ENCODE data around the gene TYRP1.

The TYRP1 gene

DNA sequence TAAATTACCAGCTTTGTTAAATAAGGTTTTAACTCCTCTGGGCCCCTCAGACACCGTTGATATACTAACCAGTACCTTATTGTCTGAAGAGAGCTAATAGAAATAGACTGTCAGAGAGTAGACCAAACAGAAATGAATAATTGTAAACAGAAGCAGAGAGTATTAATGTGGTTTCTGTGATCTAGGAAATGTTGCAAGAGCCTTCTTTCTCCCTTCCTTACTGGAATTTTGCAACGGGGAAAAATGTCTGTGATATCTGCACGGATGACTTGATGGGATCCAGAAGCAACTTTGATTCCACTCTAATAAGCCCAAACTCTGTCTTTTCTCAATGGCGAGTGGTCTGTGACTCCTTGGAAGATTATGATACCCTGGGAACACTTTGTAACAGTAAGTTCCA is 5.1 kb downstream of the TYRP1 start:
- Histone ChIP-seq H3F3A (ENCODE audit: insufficient read depth) (no peaks in the 10 kb centered on the region), H3K9ac (ENCODE audit: low read length) (no peak overlapping the region), H3K4me3 (ENCODE audit: insufficient read depth, low read length, poor library complexity, severe bottlenecking) (no peak overlapping the region), H3K27ac (ENCODE audit: low read depth, low read length) (no peak overlapping the region), H2AFZ (ENCODE audit: low read depth, low read length, severe bottlenecking) (no peak overlapping the region), H4K20me1 (ENCODE audit: low read depth, low read length) (no peaks in the 10 kb centered on the region), H3K4me2 (ENCODE audit: low read depth, low read length, poor library complexity, severe bottlenecking) (no peak overlapping the region), H3K27me3 (ENCODE audit: low read length) (no peaks in the 10 kb centered on the region), H3K9me3 (ENCODE audit: insufficient read depth, low read length) (no peaks in the 10 kb centered on the region), H3K79me2 (ENCODE audit: insufficient read depth, low read length) (no peaks in the 10 kb centered on the region), H3K36me3 (ENCODE audit: low read length) (no peaks in the 10 kb centered on the region), H3K9me2 (replicated peaks; ENCODE audit: insufficient read depth, low read length) (no peaks in the 10 kb centered on the region)
- TF ChIP-seq CTCF (IDR thresholded peaks at IDR 0.05; ENCODE audit: insufficient read depth, low read length, poor library complexity, severe bottlenecking) (no peak), EZH2phosphoT487 (conservative IDR thresholded peaks at IDR 0.05; ENCODE audit: low read length) (no peak)

GRCh38 chr9:12698986-12699385 is 5.8 kb downstream of the TYRP1 start:
- H3K27me3 ChIP-seq (ENCODE audit: low read length), result no peaks in the 10 kb centered on the region
- H3K9me2 ChIP-seq (replicated peaks; ENCODE audit: insufficient read depth, low read length), result no peaks in the 10 kb centered on the region
- H2AFZ ChIP-seq (ENCODE audit: low read depth, low read length, severe bottlenecking), result no peak overlapping the region
- TF ChIP-seq CTCF (IDR thresholded peaks at IDR 0.05; ENCODE audit: insufficient read depth, low read length, poor library complexity, severe bottlenecking) (no peak), EZH2phosphoT487 (conservative IDR thresholded peaks at IDR 0.05; ENCODE audit: low read length) (no peak)
- no peaks in the 10 kb centered on the region for H3K9me3 ChIP-seq (ENCODE audit: insufficient read depth, low read length)
- no peaks in the 10 kb centered on the region for H3F3A ChIP-seq (ENCODE audit: insufficient read depth)
- H3K4me2 ChIP-seq (ENCODE audit: low read depth, low read length, poor library complexity, severe bottlenecking), result no peak overlapping the region
- H3K27ac ChIP-seq (ENCODE audit: low read depth, low read length), result no peak overlapping the region
- no peak overlapping the region for H3K9ac ChIP-seq (ENCODE audit: low read length)
- no peaks in the 10 kb centered on the region for H4K20me1 ChIP-seq (ENCODE audit: low read depth, low read length)
- no peak overlapping the region for H3K4me3 ChIP-seq (ENCODE audit: insufficient read depth, low read length, poor library complexity, severe bottlenecking)
- no peaks in the 10 kb centered on the region for H3K36me3 ChIP-seq (ENCODE audit: low read length)
- no peaks in the 10 kb centered on the region for H3K79me2 ChIP-seq (ENCODE audit: insufficient read depth, low read length)

GRCh38 chr9:12699529-12699928 is 6.3 kb downstream of the TYRP1 start:
- Histone ChIP-seq H4K20me1 (ENCODE audit: low read depth, low read length) (no peaks in the 10 kb centered on the region), H3K9ac (ENCODE audit: low read length) (no peak overlapping the region), H3K27me3 (ENCODE audit: low read length) (no peaks in the 10 kb centered on the region), H2AFZ (ENCODE audit: low read depth, low read length, severe bottlenecking) (no peak overlapping the region), H3K4me3 (ENCODE audit: insufficient read depth, low read length, poor library complexity, severe bottlenecking) (no peak overlapping the region), H3K9me3 (ENCODE audit: insufficient read depth, low read length) (no peaks in the 10 kb centered on the region), H3K27ac (ENCODE audit: low read depth, low read length) (no peak overlapping the region), H3K79me2 (ENCODE audit: insufficient read depth, low read length) (no peaks in the 10 kb centered on the region), H3F3A (ENCODE audit: insufficient read depth) (no peaks in the 10 kb centered on the region), H3K36me3 (ENCODE audit: low read length) (no peaks in the 10 kb centered on the region), H3K4me2 (ENCODE audit: low read depth, low read length, poor library complexity, severe bottlenecking) (no peak overlapping the region), H3K9me2 (replicated peaks; ENCODE audit: insufficient read depth, low read length) (no peaks in the 10 kb centered on the region)
- TF ChIP-seq EZH2phosphoT487 (conservative IDR thresholded peaks at IDR 0.05; ENCODE audit: low read length), result no peak
- TF ChIP-seq CTCF (IDR thresholded peaks at IDR 0.05; ENCODE audit: insufficient read depth, low read length, poor library complexity, severe bottlenecking), result no peak

DNA sequence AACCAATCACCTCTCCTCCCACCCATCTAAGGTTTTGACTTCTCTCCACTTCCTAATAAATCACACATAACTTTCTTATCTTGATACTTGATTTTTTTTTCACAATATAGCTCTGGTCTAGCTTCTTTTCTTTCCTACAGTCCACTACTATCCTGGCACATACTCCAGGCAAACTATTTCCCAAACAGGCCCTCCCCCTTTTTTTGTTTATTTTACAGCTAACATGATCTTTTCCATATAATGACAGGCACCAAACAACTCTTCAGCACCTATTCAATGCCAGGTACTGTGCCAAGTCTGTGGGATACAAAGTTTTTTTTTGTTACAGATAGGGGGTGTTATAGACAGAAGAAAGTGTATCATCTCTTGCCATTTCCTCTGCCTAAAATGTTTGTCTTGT is 7.9 kb downstream of the TYRP1 start:
- H3F3A ChIP-seq (ENCODE audit: insufficient read depth), result no peaks in the 10 kb centered on the region
- no peaks in the 10 kb centered on the region for H3K27me3 ChIP-seq (ENCODE audit: low read length)
- no peak overlapping the region for H2AFZ ChIP-seq (ENCODE audit: low read depth, low read length, severe bottlenecking)
- H3K9me2 ChIP-seq (replicated peaks; ENCODE audit: insufficient read depth, low read length), result no peaks in the 10 kb centered on the region
- no peak for TF ChIP-seq CTCF (IDR thresholded peaks at IDR 0.05; ENCODE audit: insufficient read depth, low read length, poor library complexity, severe bottlenecking)
- TF ChIP-seq EZH2phosphoT487 (conservative IDR thresholded peaks at IDR 0.05; ENCODE audit: low read length), result no peak
- H3K9ac ChIP-seq (ENCODE audit: low read length), result no peak overlapping the region
- H3K4me2 ChIP-seq (ENCODE audit: low read depth, low read length, poor library complexity, severe bottlenecking), result no peak overlapping the region
- H3K36me3 ChIP-seq (ENCODE audit: low read length), result no peaks in the 10 kb centered on the region
- H3K9me3 ChIP-seq (ENCODE audit: insufficient read depth, low read length), result no peaks in the 10 kb centered on the region
- no peaks in the 10 kb centered on the region for H4K20me1 ChIP-seq (ENCODE audit: low read depth, low read length)
- H3K4me3 ChIP-seq (ENCODE audit: insufficient read depth, low read length, poor library complexity, severe bottlenecking), result no peak overlapping the region
- H3K27ac ChIP-seq (ENCODE audit: low read depth, low read length), result no peak overlapping the region
- H3K79me2 ChIP-seq (ENCODE audit: insufficient read depth, low read length), result no peaks in the 10 kb centered on the region

All from SU-DHL-6 (cell line).